ENCODE measurements around the gene AMER2. TPM values are rescaled to one million over a fixed set of nuclear protein-coding genes. Genes with fewer than 3 reads are reported as not detected.

AMER2 gene
- total and polyA plus RNA-seq, 9 of the 15 experiments (the other 6 are each of a cell fraction or from before 2014, with no cell fraction given), result not detected

DNA sequence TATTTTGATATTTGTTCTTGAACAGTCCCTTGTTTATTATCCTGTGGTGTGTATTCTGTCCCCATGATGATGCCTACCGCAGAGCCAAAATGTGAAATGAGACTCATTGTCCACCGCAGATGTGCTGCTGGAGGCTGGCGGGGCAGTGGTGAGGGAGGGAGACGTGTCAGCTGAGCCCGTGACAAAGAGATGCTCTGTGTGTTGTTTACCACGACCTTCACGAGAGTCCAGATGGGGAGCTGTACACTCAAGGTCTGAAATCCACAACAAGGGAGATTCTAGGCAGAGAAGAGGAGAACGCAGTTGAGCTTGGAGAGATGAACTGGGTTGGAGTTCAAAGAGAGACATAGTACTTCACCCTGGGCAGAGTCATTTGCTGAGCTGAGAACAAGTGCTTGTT lies 20.8 kb upstream of the AMER2 start (continued):
- TF ChIP-seq, protein P1, sequence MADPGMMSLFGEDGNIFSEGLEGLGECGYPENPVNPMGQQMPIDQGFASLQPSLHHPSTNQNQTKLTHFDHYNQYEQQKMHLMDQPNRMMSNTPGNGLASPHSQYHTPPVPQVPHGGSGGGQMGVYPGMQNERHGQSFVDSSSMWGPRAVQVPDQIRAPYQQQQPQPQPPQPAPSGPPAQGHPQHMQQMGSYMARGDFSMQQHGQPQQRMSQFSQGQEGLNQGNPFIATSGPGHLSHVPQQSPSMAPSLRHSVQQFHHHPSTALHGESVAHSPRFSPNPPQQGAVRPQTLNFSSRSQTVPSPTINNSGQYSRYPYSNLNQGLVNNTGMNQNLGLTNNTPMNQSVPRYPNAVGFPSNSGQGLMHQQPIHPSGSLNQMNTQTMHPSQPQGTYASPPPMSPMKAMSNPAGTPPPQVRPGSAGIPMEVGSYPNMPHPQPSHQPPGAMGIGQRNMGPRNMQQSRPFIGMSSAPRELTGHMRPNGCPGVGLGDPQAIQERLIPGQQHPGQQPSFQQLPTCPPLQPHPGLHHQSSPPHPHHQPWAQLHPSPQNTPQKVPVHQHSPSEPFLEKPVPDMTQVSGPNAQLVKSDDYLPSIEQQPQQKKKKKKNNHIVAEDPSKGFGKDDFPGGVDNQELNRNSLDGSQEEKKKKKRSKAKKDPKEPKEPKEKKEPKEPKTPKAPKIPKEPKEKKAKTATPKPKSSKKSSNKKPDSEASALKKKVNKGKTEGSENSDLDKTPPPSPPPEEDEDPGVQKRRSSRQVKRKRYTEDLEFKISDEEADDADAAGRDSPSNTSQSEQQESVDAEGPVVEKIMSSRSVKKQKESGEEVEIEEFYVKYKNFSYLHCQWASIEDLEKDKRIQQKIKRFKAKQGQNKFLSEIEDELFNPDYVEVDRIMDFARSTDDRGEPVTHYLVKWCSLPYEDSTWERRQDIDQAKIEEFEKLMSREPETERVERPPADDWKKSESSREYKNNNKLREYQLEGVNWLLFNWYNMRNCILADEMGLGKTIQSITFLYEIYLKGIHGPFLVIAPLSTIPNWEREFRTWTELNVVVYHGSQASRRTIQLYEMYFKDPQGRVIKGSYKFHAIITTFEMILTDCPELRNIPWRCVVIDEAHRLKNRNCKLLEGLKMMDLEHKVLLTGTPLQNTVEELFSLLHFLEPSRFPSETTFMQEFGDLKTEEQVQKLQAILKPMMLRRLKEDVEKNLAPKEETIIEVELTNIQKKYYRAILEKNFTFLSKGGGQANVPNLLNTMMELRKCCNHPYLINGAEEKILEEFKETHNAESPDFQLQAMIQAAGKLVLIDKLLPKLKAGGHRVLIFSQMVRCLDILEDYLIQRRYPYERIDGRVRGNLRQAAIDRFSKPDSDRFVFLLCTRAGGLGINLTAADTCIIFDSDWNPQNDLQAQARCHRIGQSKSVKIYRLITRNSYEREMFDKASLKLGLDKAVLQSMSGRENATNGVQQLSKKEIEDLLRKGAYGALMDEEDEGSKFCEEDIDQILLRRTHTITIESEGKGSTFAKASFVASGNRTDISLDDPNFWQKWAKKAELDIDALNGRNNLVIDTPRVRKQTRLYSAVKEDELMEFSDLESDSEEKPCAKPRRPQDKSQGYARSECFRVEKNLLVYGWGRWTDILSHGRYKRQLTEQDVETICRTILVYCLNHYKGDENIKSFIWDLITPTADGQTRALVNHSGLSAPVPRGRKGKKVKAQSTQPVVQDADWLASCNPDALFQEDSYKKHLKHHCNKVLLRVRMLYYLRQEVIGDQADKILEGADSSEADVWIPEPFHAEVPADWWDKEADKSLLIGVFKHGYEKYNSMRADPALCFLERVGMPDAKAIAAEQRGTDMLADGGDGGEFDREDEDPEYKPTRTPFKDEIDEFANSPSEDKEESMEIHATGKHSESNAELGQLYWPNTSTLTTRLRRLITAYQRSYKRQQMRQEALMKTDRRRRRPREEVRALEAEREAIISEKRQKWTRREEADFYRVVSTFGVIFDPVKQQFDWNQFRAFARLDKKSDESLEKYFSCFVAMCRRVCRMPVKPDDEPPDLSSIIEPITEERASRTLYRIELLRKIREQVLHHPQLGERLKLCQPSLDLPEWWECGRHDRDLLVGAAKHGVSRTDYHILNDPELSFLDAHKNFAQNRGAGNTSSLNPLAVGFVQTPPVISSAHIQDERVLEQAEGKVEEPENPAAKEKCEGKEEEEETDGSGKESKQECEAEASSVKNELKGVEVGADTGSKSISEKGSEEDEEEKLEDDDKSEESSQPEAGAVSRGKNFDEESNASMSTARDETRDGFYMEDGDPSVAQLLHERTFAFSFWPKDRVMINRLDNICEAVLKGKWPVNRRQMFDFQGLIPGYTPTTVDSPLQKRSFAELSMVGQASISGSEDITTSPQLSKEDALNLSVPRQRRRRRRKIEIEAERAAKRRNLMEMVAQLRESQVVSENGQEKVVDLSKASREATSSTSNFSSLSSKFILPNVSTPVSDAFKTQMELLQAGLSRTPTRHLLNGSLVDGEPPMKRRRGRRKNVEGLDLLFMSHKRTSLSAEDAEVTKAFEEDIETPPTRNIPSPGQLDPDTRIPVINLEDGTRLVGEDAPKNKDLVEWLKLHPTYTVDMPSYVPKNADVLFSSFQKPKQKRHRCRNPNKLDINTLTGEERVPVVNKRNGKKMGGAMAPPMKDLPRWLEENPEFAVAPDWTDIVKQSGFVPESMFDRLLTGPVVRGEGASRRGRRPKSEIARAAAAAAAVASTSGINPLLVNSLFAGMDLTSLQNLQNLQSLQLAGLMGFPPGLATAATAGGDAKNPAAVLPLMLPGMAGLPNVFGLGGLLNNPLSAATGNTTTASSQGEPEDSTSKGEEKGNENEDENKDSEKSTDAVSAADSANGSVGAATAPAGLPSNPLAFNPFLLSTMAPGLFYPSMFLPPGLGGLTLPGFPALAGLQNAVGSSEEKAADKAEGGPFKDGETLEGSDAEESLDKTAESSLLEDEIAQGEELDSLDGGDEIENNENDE (IDR thresholded peaks at IDR 0.05; ENCODE audit: low read depth, low read length), result no peak
- TF ChIP-seq SMARCE1 (IDR thresholded peaks at IDR 0.05) (no peak), HDAC8 (tag; IDR thresholded peaks at IDR 0.05) (no peak), ZBTB1 (CRISPR knock-in tag; IDR thresholded peaks at IDR 0.05; ENCODE audit: borderline replicate concordance, low read depth) (no peak), ZBTB7A (IDR thresholded peaks at IDR 0.05; ENCODE audit: borderline replicate concordance, control insufficient read depth, low read depth, low read length) (no peak), ZKSCAN8 (CRISPR knock-in tag; IDR thresholded peaks at IDR 0.05) (no peak), ZBED1 (IDR thresholded peaks at IDR 0.05) (no peak), ZNF174 (CRISPR knock-in tag; IDR thresholded peaks at IDR 0.05) (no peak)
- TF ChIP-seq, protein P2, sequence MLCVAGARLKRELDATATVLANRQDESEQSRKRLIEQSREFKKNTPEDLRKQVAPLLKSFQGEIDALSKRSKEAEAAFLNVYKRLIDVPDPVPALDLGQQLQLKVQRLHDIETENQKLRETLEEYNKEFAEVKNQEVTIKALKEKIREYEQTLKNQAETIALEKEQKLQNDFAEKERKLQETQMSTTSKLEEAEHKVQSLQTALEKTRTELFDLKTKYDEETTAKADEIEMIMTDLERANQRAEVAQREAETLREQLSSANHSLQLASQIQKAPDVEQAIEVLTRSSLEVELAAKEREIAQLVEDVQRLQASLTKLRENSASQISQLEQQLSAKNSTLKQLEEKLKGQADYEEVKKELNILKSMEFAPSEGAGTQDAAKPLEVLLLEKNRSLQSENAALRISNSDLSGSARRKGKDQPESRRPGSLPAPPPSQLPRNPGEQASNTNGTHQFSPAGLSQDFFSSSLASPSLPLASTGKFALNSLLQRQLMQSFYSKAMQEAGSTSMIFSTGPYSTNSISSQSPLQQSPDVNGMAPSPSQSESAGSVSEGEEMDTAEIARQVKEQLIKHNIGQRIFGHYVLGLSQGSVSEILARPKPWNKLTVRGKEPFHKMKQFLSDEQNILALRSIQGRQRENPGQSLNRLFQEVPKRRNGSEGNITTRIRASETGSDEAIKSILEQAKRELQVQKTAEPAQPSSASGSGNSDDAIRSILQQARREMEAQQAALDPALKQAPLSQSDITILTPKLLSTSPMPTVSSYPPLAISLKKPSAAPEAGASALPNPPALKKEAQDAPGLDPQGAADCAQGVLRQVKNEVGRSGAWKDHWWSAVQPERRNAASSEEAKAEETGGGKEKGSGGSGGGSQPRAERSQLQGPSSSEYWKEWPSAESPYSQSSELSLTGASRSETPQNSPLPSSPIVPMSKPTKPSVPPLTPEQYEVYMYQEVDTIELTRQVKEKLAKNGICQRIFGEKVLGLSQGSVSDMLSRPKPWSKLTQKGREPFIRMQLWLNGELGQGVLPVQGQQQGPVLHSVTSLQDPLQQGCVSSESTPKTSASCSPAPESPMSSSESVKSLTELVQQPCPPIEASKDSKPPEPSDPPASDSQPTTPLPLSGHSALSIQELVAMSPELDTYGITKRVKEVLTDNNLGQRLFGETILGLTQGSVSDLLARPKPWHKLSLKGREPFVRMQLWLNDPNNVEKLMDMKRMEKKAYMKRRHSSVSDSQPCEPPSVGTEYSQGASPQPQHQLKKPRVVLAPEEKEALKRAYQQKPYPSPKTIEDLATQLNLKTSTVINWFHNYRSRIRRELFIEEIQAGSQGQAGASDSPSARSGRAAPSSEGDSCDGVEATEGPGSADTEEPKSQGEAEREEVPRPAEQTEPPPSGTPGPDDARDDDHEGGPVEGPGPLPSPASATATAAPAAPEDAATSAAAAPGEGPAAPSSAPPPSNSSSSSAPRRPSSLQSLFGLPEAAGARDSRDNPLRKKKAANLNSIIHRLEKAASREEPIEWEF (CRISPR knock-in tag; IDR thresholded peaks at IDR 0.05), result no peak
- TF ChIP-seq, protein P3, sequence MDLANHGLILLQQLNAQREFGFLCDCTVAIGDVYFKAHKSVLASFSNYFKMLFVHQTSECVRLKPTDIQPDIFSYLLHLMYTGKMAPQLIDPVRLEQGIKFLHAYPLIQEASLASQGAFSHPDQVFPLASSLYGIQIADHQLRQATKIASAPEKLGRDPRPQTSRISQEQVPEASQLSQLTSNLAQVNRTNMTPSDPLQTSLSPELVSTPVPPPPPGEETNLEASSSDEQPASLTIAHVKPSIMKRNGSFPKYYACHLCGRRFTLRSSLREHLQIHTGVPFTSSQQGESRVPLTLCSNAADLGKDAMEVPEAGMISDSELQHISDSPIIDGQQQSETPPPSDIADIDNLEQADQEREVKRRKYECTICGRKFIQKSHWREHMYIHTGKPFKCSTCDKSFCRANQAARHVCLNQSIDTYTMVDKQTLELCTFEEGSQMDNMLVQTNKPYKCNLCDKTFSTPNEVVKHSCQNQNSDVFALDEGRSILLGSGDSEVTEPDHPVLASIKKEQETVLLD (IDR thresholded peaks at IDR 0.05), result no peak

All from K562 (cell line).